Measurements from ENCODE around the gene BRI3.

The BRI3 gene

GRCh38 chr7:98280791-98281756, at the start of gene BRI3:
TSS of gene BRI3 (plus strand) at chr7:98281686. CDS start at chr7:98281796, 110 bp downstream.
- DNase-seq: peak; percentile 63 to 83

GRCh38 chr7:98232263-98232585, 49.3 kb upstream of the BRI3 start:
- no peak for DNase-seq

GRCh38 chr7:98232799-98233198, 48.7 kb upstream of the BRI3 start:
- no peak for DNase-seq

GRCh38 chr7:98233219-98234070, 48.0 kb upstream of the BRI3 start:
- DNase-seq: no peak

GRCh38 chr7:98234429-98235147, 46.9 kb upstream of the BRI3 start:
- DNase-seq: no peak

- DNase-seq: no peak
Observed at GRCh38 chr7:98235901-98236300, 45.6 kb upstream of the BRI3 start.

GRCh38 chr7:98236355-98237185, 44.9 kb upstream of the BRI3 start:
- DNase-seq: no peak

GRCh38 chr7:98238076-98238475, 43.4 kb upstream of the BRI3 start:
- DNase-seq: no peak

GRCh38 chr7:98238976-98239375, 42.5 kb upstream of the BRI3 start:
- no peak for DNase-seq

GRCh38 chr7:98240961-98241673, 40.4 kb upstream of the BRI3 start:
- no peak for DNase-seq

GRCh38 chr7:98241674-98242241, 39.7 kb upstream of the BRI3 start:
- no peak for DNase-seq

- no peak for DNase-seq
Observed at GRCh38 chr7:98242342-98242741, 39.1 kb upstream of the BRI3 start.

GRCh38 chr7:98242934-98243333, 38.6 kb upstream of the BRI3 start:
- no peak for DNase-seq

GRCh38 chr7:98244871-98245270, 36.6 kb upstream of the BRI3 start:
- no peak for DNase-seq

- DNase-seq: no peak
Observed at GRCh38 chr7:98248156-98248555, 33.3 kb upstream of the BRI3 start.

- DNase-seq: no peak
Observed at GRCh38 chr7:98249106-98249505, 32.4 kb upstream of the BRI3 start.

GRCh38 chr7:98250789-98251188, 30.7 kb upstream of the BRI3 start:
- DNase-seq: no peak

GRCh38 chr7:98251231-98251600, 30.3 kb upstream of the BRI3 start:
- no peak for DNase-seq

- peak; percentile 91 to 96 for DNase-seq
Observed at GRCh38 chr7:98251601-98252424, 29.7 kb upstream of the BRI3 start, which contains the start of gene TECPR1. TSS of gene TECPR1 (minus strand) at chr7:98252232. CDS start at chr7:98246146, 6,086 bp downstream.

- peak; percentile 30 to 32 for DNase-seq
Observed at GRCh38 chr7:98252425-98253054, 28.9 kb upstream of the BRI3 start.

All from NCI-H524 (cell line).